ENCODE measurements around the gene THEM5. TPM values are rescaled to one million over a fixed set of nuclear protein-coding genes. Genes with fewer than 3 reads are reported as not detected.

THEM5 gene
- total RNA-seq, 2 experiments from 2014 or later = not detected

DNA sequence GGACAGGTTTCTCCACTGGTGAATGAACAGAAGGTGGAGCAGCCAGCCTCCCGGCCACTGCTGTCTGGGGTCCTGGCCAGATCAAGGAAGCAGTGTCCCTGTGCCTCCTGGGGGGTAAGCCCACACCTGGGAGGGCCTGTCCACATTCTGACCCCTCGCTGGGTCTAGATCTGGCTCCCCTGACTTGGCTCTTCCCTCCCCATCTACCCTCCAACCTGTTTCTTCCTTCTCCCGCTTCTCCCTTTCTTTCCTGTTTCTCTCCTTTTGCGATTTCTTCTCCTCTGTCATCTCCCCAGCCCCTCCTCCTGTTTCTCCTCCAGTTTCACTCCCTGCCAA lies 22.3 kb downstream of the THEM5 start:
- ChIA-PET CTCF (interaction anchor here (1.9 kb wide), 1 partner anchor 57 kb away, joined by 4 read pairs; no protein-coding TSS in a partner anchor), POLR2A (interaction anchor here (1.2 kb wide), 1 partner anchor 9 kb away, joined by 3 read pairs; no protein-coding TSS in a partner anchor)
- no peaks in the 10 kb centered on the region for H3K36me3 Mint-ChIP-seq (ENCODE audit: low read depth)
- H3K9me3 Mint-ChIP-seq = no peaks in the 10 kb centered on the region
- H3K27me3 Mint-ChIP-seq = no peaks in the 10 kb centered on the region
- no peak for DNase-seq
- H3K4me3 Mint-ChIP-seq = no peak overlapping the region
- H3K27ac Mint-ChIP-seq = no peak overlapping the region
- no peak for ATAC-seq
- intact Hi-C loops (cut with micrococcal nuclease) = loop anchor here (10.0 kb wide), 1 partner anchor 236 kb away; no protein-coding TSS in a partner anchor
- H3K4me1 Mint-ChIP-seq (ENCODE audit: low read depth) = peaks cover 72% of the 10 kb centered on the region
- TF ChIP-seq, protein P1, sequence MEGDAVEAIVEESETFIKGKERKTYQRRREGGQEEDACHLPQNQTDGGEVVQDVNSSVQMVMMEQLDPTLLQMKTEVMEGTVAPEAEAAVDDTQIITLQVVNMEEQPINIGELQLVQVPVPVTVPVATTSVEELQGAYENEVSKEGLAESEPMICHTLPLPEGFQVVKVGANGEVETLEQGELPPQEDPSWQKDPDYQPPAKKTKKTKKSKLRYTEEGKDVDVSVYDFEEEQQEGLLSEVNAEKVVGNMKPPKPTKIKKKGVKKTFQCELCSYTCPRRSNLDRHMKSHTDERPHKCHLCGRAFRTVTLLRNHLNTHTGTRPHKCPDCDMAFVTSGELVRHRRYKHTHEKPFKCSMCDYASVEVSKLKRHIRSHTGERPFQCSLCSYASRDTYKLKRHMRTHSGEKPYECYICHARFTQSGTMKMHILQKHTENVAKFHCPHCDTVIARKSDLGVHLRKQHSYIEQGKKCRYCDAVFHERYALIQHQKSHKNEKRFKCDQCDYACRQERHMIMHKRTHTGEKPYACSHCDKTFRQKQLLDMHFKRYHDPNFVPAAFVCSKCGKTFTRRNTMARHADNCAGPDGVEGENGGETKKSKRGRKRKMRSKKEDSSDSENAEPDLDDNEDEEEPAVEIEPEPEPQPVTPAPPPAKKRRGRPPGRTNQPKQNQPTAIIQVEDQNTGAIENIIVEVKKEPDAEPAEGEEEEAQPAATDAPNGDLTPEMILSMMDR (IDR thresholded peaks at IDR 0.05) = no peak

DNA sequence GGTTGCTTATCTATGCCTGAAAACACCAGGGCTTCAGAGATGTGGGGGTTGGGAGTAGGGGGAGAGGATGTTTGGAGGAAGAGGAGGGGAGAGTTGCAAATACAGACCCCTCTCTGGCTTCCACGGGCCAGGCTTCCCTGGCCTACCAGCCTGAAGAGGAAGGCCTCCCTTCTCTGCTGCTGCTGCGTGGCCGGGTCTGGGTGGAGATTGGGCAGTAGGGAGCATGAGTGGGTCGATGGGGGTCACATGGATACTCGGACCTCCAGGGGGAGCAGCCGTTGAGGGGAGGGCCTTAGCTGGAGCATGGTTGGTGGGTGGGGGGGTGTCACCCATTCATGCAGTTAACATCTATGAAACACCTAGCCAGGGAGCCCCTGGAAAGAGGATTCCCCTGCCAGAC lies 23.5 kb downstream of the THEM5 start:
- intact Hi-C loops (cut with micrococcal nuclease) = loop anchor here (10.0 kb wide), 1 partner anchor 235 kb away; no protein-coding TSS in a partner anchor
- Mint-ChIP-seq H3K9me3 (no peaks in the 10 kb centered on the region), H3K4me3 (no peak overlapping the region), H3K4me1 (ENCODE audit: low read depth) (peaks cover 75% of the 10 kb centered on the region), H3K36me3 (ENCODE audit: low read depth) (no peaks in the 10 kb centered on the region), H3K27me3 (no peaks in the 10 kb centered on the region), H3K27ac (peak overlapping the region; percentile 71)
- DNase-seq (no peak), ATAC-seq (no peak)
- TF ChIP-seq, protein P1 (IDR thresholded peaks at IDR 0.05) = no peak
- ChIA-PET CTCF (interaction anchor here (1.9 kb wide), 1 partner anchor 56 kb away, joined by 4 read pairs; no protein-coding TSS in a partner anchor), POLR2A (interaction anchor here (0.9 to 1.2 kb wide), 2 partner anchors 10 to 63 kb away, joined by 3 read pairs; no protein-coding TSS in a partner anchor)

DNA sequence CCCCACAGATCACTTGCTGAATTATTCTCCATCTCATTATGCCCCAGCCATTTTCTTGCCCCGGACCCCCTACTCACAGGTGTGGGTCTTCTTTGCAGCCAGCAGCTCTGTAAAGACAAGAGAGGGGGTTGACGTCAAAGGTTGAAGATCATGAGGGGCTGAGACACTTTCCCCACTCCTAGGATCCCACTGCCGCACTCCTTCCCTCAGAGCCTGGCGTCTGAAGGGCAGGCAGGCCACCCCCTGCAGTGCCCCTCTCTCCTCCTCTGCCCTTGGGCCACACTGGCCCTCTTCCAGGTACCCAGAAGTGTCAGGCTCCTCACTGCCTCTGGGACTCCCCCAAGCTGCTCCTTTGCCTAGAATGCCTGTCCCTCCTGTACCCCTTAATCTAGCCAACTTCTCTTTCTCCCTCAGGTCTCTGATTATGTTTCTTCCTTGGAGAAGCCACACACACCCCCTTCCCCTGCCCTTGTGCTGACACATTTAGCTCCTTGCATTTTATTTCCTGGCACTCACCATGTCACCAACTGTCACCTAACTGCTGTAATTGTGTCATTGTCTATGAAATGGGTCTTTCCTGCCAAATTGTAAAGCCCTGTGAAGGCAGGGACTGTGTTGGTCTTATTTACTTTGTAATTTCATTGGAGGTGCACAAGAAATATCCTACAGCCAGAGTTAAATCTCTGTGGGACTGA lies 24.0 kb downstream of the THEM5 start:
- peaks cover 70% of the 10 kb centered on the region for H3K4me1 Mint-ChIP-seq (ENCODE audit: low read depth)
- no peaks in the 10 kb centered on the region for H3K36me3 Mint-ChIP-seq (ENCODE audit: low read depth)
- ATAC-seq = no peak
- no peaks in the 10 kb centered on the region for H3K9me3 Mint-ChIP-seq
- peak; percentile 30 for DNase-seq
- no peaks in the 10 kb centered on the region for H3K27me3 Mint-ChIP-seq
- peak overlapping the region; percentile 31 for H3K27ac Mint-ChIP-seq
- no peak overlapping the region for H3K4me3 Mint-ChIP-seq
- POLR2A ChIA-PET = interaction anchor here (0.7 to 0.9 kb wide), 2 partner anchors 62 to 364 kb away, joined by 3 read pairs; no protein-coding TSS in a partner anchor
- CTCF ChIA-PET = interaction anchor here (1.9 kb wide), 1 partner anchor 55 kb away, joined by 4 read pairs; no protein-coding TSS in a partner anchor
- intact Hi-C loops (cut with micrococcal nuclease) = loop anchor here (5.0 to 10.0 kb wide), 2 partner anchors 37 to 235 kb away; partner anchors contain the start of gene TDRKH
- TF ChIP-seq, protein P1 (IDR thresholded peaks at IDR 0.05) = no peak

DNA sequence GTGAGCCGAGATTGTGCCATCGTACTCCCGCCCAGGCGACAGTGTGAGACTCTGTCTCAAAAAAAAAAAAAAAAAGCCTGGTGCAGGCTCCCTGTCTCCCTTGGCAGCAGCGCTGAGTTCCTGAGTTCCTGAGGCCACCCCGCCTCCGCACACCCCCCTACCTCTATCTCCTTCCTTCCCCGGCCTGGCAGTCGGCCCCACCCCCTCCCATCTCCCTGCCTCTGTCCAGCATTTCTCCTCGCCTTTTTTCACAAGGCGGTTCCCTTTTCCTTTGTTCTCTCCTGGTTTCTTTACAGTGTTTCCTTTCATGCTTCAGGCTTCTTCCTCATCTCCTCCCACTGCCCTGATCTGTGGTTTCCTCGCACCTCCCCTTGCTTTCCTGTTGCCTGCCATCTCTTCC lies 24.6 kb downstream of the THEM5 start:
- no peak overlapping the region for H3K4me3 Mint-ChIP-seq
- DNase-seq = peak; percentile 26
- H3K36me3 Mint-ChIP-seq (ENCODE audit: low read depth) = no peaks in the 10 kb centered on the region
- POLR2A ChIA-PET = no interaction called here
- H3K9me3 Mint-ChIP-seq = no peaks in the 10 kb centered on the region
- TF ChIP-seq, protein P1 (IDR thresholded peaks at IDR 0.05) = no peak
- CTCF ChIA-PET = interaction anchor here (3.2 kb wide), 1 partner anchor 7 kb away, joined by 14 read pairs; no protein-coding TSS in a partner anchor
- no peak for ATAC-seq
- H3K27ac Mint-ChIP-seq = peak overlapping the region; percentile 31
- intact Hi-C loops (cut with micrococcal nuclease) = loop anchor here (5.0 kb wide), 1 partner anchor 37 kb away; the partner anchor contains the start of gene TDRKH
- peaks cover 65% of the 10 kb centered on the region for H3K4me1 Mint-ChIP-seq (ENCODE audit: low read depth)
- no peaks in the 10 kb centered on the region for H3K27me3 Mint-ChIP-seq

DNA sequence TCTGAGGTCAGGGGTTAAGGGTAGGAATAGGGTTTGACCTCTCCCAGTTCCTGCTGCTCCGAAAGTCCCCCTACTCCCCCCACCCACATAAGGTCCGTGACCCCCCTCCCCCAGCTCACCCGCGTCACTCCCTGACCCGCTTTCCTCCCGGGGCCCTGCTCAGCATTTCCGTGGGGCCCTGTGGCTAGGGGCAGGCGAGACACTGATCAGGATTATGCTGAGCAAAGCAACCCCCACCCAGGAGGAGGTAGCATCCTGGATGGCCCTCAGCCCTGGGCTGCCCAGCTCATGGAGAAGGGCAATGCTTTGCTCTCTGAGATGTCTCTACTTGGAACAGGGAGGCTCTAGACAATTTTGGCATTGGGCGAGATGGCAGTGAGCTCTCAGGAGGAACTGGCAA lies 25.7 kb downstream of the THEM5 start:
- DNase-seq = peak; percentile 26
- Mint-ChIP-seq H3K9me3 (no peaks in the 10 kb centered on the region), H3K27ac (peak overlapping the region; percentile 21), H3K4me1 (ENCODE audit: low read depth) (peaks cover 56% of the 10 kb centered on the region), H3K4me3 (no peak overlapping the region), H3K27me3 (no peaks in the 10 kb centered on the region), H3K36me3 (ENCODE audit: low read depth) (no peaks in the 10 kb centered on the region)
- POLR2A ChIA-PET = interaction anchor here (1.0 to 1.3 kb wide), 2 partner anchors 64 to 81 kb away, joined by 4 to 5 read pairs; partner anchors contain the start of genes MRPL9 and THEM4
- CTCF ChIA-PET = interaction anchor here (1.1 to 3.2 kb wide), 2 partner anchors 9 to 234 kb away, joined by 3 to 14 read pairs; no protein-coding TSS in a partner anchor
- TF ChIP-seq, protein P1 (IDR thresholded peaks at IDR 0.05) = no peak
- ATAC-seq = no peak
- intact Hi-C loops (cut with micrococcal nuclease) = loop anchor here (5.0 kb wide), 1 partner anchor 36 kb away; the partner anchor contains the start of gene TDRKH

Data from activated CD8-positive, alpha-beta T cell treated with anti-CD3 and anti-CD28 coated beads for 36 hours (primary cell).